HG02678 (cell line): Measurements from ENCODE around the gene LEP.

ENCODE experiments used
- ATAC-seq: cut with Tn5 transposase; IDR thresholded peaks from one replicate; pipeline ENCODE4 v1.9.1; 2021; ENCODE audit warnings: mild to moderate bottlenecking, moderate library complexity; ENCODE audit not compliant: unreplicated experiment

Gene LEP

DNA sequence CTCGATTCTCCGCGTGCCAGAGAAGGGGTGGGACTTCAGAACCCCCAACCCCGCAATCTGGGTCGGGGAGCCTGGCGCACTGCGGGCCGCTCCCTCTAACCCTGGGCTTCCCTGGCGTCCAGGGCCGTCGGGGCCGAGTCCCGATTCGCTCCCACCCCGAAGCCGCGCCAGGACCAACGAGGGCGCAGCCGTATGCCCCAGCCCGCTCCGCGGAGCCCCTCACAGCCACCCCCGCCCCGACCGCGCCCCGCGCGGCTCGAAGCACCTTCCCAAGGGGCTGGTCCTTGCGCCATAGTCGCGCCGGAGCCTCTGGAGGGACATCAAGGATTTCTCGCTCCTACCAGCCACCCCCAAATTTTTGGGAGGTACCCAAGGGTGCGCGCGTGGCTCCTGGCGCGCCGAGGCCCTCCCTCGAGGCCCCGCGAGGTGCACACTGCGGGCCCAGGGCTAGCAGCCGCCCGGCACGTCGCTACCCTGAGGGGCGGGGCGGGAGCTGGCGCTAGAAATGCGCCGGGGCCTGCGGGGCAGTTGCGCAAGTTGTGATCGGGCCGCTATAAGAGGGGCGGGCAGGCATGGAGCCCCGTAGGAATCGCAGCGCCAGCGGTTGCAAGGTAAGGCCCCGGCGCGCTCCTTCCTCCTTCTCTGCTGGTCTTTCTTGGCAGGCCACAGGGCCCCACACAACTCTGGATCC, at the start of gene LEP:
LEP (plus strand) TSS at position 583 of the 691 bp plus-strand sequence. CDS start 10,741 bp downstream, outside the sequence.
- no peak for ATAC-seq

DNA sequence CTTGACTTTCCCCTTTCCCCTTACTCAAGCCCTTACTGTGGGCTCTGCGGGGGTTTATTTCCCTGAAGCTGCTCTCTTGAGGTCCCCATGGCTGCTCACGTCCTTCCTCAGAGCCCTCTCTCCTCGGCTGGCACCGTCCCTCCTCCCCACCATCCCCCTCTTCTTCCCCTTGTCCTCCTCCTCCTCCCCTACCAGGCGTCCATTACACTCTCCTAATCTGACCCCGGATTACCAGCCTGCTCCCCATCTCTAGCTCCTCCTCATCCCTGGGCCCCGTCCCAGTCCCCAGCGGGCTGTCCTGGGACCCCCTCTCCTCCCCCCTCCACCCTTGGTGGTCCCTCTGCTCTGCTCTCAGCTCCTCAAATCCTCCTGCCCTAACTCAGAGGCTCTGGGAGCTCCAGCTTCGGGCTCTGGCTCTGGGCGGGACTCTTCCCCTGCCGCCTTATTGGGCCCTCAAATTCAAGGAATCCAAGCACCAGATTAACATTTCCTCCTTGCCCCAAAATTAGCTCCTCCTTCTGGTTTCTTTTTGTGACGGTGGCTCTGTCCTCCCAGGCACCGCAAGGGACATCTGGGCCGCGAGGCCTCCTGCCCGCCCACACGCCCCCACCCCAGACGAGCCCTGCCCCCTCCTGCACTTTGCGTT, 48.5 kb upstream of the LEP start:
- ATAC-seq = no peak

DNA sequence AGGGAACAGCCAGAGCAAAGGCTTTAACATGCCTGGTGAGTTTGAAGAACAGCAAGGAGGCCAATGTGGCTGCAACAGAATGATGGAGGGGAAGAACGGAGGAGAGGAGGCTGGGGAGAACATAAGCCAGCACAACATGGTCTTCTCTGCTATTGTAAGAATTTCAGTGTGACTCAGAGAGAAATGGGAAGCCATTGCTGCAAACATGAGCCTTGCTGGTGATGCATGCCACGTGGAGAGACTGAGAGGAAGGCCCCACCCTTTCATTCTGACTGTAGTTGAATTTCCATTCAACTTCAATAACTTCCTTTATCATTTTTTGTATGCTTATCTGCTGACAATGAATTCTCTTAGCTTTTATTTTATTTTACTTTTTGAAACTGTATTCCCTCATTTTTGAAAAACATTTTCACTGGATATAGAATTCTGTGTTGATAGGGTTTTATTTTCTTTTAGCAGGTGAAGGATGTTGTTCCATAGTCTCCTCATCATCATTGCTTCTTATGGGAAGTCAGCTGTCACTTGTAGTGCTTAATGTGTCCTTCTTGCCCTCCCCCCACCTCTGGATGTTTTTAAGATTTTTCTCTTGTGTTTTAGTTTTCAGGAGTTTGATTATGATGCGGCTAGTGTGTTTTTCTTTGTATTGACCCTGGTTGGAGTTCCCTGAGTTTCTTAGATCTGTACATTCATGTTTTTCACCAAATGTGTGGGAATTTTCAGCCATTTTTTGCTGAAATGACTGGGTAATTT, 46.4 kb upstream of the LEP start:
- ATAC-seq = no peak

DNA sequence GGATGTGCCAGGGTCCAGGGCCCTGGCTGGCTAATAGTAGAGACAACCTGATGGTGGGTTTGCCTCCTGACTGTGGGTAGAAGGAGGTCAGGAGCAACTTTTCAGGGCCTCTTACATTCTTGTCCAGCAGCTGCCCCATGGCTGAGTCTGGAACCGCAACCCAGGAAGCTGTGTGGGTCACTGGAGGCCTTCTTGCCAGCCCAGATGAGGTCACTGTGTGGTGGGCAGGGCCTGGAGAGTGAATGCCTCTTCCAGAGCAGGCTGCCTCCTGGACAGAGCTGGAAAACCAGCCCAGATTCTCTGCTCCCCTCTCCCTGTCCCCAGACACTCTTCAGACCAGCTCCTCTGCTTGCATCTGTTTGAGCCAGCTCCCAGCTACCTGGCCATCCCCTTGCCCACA, 43.5 kb upstream of the LEP start:
- ATAC-seq = no peak

DNA sequence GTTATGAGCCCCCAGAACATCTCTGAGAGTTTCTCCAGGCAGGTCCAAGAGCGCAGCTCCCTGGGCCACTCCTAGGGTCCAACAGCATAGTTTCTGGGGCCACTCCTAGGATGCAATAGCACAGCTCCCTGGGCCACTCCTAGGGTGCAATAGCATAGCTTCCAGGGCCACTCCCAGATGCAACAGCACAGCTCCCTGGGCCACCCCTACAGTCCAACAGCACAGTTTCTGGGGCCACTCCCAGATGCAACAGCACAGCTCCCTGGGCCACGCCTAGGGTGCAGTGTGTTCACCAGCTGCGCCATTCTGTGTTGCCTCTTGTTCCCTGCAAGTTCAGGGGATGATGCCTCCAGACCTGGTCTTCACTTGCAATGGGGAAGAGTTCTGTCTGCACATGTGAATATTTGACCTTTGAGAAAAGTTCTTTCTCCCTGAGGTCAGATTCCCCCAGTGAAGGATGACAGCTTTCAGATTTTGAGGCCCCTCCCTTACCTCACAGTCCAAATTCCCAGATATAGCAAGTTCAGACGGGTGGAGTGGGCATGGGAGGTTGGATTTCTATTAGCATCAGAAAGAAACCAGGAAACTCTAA, 43.0 kb upstream of the LEP start:
- no peak for ATAC-seq

DNA sequence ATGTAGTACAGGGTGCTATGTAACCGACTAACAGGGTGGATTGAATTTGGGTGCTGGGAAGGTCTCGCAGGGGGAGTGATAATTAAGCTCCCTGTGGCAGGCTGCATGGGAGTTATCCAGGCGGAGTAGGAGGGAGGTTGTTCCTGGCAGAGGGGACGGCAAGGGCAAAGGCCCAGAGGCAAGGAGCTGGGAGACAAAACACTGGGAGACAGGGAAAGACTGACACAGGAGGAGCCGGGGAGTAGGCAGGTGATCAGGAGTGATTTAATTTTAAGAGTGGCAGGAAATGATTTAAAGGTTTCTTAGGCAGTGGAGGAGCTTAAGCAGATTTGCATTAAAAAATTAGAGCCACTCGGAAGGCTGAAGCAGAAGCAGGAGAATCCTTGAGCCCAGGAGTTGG, 40.7 kb upstream of the LEP start:
- no peak for ATAC-seq

DNA sequence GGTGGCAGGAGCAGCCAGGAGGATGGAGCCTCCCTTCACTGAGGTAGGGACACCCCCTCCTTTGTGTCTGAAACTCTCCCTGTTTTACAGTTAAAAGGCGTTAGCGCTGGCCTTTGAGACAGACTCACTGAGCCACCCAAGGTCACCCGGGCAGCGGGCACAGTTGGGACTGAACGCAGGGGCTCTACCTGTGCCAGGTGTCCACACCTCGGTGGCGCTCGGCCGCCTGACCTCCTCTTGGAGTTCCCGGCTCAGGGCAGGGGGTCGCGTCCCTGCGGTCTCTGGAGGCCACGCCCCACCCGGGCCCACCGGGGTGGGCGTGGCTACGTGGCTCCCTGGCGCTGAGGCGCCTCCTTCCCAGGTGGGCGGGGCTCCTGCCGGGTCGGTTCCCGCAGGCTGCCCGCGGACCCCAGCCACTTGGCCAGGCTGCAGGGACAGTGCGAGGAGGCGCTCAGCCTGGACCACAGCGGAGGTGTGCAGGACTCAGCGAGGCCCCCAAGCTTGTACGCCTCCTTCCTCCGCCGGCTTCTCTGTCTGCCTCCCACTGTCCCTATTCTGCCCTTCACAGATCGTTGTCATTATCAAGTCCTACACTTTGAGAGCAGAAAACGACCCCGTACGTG, 39.9 kb upstream of the LEP start:
- no peak for ATAC-seq

DNA sequence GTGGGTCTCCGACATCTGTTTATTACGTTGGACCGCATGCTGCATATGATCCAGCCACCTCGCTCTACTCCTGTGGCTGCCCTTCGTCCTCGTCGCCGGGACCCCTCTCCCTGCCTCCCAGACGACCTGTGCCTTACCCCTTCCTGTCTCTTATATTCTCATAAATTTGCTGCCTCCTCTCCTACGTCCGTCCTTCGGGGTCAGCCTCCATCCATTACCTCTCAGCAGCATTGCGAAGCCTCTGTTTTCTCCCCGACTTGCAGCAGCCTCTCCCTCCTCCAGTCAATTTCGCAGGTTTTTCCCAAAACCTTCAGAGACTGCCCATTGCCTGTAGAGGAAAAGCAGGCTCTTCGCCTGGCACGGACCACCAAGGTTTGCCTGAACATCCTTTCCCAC, 39.4 kb upstream of the LEP start:
- ATAC-seq = no peak

DNA sequence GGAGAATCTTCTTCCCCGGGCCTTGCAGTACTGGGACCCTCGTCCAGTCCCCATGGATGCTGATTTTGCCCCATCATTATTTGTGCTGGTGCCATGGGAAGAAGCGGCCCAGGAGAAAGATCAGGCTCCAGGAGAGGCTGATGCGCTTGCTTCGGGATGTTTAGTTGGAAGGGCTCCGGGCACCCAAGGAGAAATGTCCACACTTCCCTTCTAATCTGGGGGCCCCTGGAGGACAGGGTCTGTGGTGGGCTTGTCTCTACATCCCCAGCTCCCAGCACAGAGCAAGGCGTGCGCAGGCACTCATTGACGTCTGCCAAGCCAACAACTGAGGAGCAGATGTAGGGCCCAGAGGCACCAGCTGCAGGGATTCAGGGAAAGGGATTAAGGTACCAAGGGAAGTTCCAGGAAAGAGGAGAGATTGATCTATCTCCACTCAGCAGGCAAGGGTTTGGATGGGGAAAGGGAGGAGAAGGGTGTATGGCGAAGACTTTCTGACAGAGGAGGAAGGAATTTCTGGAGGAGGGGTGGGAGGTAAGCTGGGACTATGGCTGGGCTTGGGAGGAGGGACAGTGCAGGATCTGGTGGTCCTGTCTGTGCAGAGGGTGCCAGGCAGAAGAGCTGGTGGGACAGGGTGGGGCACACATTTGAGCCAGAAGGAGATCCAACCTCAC, 38.7 kb upstream of the LEP start:
- ATAC-seq = no peak

DNA sequence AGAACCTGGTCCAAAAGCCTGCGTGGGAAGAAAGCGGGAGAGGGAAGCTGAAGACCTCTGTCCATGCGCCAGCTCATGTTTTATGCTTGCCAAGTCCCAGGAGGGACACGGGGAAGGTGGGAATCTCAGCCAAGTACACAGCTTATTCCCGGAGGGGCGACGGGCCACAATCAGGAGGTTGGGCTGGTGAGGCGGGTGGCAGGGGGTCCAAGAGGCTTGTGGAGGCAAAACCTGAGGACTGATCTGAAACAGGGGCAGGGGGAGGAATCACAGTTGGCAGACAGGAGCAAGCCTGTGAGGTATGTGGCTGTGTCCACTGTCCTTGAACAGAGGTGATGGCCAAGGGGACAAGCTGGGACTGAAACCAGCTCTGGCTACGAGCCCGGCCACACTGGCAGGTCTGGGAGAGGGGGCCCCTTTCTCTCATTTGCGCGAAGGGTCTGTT, 38.0 kb upstream of the LEP start:
- ATAC-seq = no peak

DNA sequence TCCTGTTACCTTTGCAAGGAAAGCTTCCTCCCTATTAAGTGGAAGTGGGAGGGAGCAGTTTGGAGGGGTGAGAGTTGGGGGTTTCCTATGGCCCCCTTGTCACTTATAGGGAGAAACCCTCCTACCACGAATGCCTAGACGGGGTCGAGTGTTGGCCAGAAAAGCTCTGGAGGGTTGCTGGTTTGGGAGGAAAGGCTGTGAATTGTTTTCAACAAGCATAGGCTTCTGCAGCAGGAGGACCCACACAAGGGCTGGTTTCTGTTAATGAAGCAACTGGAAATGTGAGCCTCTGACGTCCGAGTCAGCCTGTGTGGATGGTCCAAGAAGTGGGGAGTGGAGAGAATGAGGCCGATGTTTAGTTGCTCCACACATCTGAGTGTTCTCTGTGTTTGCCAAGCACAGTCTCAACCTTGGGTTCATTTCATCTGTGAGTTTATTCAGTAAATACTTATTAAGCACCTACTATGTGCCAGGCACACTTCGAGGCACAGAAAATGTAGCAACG, 37.3 kb upstream of the LEP start:
- ATAC-seq = no peak

DNA sequence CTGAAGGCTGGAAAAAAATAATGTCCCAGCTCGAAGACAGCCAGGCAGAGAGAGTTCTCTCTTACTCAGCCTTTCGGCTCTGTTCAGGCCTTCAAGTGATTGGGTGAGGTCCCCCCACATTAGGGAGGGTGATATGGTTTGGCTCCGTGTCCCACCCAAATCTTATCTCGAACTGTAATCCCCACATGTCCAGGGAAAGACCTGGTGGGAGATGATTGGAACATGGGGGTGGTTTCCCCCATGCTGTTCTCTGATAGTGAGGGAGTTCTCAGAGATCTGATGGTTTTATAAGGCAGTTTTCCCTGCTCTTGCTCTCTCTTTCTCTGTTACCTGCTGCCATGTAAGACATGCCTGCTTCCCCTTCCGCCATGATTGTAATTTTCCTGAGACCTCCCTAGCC, 36.6 kb upstream of the LEP start:
- no peak for ATAC-seq

DNA sequence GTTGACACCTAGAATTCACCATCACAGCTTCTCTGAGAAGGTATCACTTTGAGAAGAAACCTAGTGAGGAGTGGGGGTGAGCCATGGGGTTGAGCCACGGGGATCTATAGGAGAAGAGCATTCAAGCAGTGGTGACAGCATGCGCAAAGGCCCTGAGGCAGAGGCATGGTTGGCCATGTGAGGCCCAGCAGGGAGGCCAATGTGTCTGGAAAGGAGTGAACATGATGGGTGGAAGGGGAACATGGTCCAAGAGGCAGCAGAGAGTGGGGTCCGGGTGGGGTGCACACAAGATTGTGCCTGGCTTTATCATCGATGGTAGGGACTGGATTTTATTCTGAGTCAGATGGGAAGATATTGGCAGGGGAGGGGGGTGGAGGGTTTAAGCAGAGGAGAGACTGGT, 36.0 kb upstream of the LEP start:
- no peak for ATAC-seq

DNA sequence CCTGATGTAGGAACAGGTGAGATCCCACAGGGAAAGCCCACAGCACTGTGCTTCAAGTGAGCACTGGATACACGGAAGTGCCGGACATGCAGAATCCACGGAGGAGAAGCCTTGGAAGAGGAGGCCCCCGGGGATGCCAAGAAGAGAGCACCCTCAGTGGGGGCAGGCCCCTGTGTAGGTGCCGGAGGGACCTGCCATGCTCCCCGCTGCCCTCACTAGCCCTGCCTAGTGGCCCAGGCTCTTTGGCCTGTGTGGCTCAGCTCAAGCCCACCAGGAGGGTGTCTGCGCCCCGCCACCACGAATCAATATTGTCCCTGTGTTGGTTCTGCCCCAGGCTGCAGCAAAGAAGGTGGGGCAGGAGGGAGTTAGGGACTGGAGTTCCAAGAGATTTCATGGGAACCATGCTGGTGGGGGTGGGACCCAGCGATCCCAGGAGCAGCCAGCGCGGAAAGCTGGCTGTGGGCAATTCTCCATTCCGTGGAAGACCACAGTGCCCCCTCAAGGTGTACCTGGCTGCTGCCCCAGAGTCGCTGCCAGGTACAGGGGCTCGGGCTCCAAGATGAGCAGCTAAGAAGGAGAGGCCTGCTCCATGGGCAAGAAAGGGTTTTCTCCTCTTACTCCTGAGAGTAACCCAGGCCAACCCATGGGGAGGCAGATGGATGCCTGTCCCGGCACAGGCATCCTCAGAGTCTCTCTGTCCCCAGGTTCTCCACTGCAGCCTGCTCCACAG, 34.9 kb upstream of the LEP start:
- no peak for ATAC-seq

DNA sequence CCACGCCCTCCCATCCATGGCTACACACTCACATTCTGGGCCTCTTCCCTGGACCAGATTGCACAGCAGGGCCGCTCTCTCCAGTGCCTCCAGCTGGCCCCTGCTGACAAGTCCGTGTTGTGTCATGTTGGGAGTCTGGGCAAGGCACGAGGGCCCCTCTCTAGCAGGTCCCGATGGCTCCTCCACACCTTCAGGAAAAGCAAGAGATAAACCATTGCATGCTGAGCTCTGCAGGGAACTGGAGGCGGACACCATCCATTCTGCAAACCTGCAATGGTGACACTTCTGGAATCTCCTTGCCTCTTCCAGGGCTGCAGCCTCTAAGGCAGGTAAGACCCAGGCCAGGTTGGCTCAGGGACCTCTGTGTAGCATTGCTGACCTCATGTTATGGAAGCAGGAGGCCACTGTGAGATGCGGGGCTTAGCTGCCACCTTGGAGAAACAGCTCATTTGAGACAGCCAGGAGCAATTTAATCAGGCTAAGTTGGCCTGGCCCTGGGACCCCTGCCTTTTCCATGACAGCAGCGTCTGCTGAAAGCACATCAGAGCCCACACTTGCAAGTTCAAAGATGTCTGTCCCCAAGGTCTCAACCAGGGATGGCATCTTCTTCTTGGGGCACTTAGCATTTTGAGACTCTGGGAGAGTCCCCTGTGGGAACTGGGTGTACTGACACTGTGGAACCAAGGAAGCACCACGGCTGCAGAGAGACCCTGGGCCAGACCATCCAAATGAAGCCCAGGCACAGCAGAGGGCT, 34.2 kb upstream of the LEP start:
- ATAC-seq = no peak

DNA sequence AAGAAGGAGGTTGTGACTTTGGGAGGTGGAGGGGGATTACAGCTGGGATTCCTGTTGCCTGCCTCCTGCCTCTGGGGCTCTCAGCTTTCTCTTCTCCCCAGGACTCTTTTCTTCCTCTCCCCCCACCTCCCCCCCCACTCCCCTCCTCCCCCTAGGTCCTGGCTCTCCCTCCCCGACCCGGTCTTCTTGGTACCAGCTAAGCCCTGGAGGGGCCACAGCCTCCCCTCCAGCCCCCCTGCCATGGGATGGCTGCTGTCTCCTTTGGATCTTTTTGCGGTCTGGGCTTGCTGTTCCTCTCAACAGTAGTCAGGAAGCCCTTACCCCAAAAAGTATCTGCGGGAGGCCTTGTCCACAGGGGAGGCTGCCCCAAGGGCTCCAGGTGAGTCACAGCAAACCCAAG, 33.5 kb upstream of the LEP start:
- no peak for ATAC-seq

DNA sequence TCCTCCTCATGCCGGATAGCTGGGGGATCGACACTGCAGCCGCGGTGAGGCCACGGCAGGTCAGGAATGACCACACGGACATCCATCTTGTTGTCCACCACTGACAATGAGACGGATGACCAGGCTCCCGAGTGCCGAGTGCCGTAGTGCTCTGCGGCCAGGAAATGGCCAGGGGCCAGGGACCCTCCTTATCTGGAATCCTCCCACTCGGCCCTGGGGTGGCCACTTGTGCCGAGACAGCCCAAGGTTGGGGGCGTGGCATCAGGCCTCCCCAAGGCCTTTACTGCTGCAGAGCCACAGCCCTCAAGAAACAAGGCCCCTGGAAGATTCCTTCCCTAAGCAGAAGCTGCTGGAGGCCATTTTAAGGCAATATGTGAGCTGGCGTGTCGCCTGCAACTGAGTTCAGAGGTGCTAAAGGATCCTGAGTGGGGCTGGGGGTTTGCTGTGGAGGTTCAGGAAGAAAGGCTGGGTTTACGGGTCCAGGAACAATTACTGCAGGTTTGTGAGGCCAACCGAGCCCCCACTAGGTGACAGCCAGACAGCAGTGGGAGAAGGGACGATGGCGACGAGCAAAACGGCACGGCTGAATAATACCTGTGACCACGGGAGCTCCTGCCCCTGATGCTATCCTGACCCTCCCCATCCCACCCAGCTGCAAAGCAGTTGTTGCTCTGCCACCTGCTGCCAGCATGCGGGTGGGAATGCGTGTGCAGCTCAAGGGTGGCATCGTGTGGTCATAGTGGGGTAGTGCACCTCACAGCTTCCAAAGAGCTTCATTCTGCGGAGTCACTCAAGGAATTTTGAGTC, 31.6 kb upstream of the LEP start:
- peak; percentile 64 for ATAC-seq

DNA sequence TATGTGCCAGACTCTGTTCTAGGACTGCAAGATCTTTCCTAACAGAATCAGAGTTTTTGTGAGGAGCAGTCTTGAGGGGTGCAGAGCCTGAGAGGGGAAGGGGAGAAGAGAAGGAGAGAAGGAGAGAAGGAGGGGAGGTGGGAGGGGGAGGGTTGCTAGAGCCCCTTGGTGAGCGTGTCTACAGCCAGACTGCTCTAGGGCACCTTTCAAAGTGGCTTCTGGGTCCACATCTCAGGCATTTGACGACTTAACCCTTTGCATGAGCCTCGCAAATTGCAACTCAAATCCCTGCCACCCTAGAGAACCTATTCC, 31.1 kb upstream of the LEP start:
- no peak for ATAC-seq
